Ureter (tissue), 1 donor: Measurements from ENCODE around the gene FYCO1. TPM values are rescaled to one million over a fixed set of nuclear protein-coding genes. Genes with fewer than 3 reads are reported as not detected.
A peak's percentile ranks its signal among the peaks of the same experiment; 100 is the strongest.

Experiments
- DNase-seq: peaks from one replicate; pipeline ENCODE4 v3.0.0-alpha.2; 2020; ENCODE audit warnings: low spot score
- total RNA-seq: library from RNA; stranded (reverse); gene quantifications from one replicate; pipeline ENCODE4 v1.2.4, GENCODE V29; 2023
- donor health status: DM: yes; HTN: yes; CAD: no.

The FYCO1 gene
- total RNA-seq, 1 donor from 2014 or later, result 62.0 TPM

DNA sequence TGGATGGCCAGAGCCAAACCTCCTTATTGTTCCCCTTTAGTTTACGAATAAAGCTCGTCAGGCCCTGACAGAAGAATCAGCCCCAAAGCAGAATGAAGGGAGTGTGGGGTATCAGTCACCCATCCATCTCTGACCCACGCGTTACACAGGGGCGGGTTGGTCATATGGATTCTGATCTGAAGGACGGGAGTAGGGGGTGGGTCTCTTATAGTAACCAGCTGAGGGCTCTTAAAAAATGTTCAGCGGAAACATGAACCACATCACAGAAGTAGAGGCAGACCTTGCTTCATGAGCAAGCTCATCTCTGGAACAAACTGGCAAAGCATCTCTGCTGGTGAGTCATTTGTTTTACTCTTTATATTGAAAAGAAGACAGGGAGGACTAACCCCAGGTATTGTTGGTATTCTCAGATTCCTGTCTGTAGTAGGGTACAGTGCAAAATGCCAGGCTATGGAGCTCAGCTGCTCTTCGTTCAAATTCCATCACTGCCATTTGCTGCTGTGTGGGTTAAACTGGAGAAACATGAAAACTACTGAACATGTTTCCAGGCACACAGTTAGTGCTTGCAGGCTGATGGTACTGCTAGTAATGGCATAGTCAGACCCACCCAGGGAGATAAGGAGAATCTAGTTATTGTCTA is 52.3 kb downstream of the FYCO1 start, which contains the start of gene CXCR6:
CXCR6 (plus strand) TSS at position 258 of the 640 bp plus-strand sequence. CDS start 3,018 bp downstream, outside the sequence.
- DNase-seq, result no peak

DNA sequence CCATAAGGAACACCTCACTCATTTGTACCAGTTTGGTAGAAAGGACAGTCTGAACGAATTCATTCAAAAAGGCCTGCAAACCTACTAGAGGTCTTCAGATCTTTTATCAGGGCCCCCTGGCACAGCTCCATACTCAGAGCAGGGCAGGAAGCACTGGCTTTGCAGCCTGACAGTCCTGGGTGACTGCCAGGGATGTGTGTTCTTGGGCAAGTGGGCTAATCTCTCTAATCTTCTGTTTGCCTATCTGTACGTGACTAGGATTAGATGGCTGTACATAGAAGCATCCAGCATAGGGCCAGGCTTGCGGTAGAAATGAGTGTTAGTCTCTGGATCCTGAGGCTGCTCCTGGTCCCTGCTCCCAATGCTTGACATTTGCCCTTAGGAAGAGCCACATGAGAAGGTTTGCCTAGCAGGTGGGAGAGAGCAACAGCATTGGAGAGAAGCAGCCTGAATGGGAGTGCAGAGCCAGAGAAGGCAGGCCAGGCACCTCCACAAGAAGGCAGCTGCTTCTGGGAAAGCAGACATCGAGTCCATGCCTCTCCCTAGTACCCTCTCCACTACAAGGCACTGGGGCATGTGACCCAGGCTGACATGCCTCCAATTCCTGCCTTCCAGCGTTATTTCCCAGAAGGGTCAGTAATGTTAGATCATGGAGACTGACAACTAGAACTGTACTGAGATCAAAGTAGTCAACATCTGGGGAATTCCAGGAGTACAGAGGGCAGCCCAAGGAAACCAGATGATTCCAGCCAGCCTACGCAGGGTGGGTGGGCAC is 53.4 kb downstream of the FYCO1 start:
- no peak for DNase-seq

DNA sequence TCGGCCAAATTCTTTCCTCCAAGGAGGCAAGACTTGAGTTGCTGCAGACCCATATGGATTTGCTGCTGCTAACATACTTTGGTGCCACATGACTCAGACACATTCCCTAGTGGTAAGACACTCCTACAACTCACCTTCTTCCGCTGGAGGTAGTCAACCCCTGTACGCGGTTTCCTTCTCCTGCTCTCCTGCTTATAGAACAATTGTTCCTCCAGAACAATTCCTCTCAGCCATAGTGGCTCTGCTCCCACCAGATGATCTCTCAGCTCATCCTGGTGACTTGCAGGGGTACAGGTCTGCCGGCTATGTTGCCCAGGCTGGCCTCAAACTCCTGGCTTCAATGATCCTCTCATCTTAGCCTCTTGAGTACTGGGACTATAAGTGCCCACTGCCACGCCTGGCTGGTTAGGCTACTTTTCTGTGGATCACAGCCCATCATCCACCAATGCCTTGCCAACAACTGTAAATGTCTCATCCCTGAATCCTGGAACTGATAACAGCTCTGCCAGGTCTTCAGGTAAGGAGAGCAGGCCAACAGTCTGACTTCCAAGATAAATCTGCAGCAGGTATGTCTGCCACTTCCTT is 54.8 kb downstream of the FYCO1 start:
- DNase-seq, result no peak

DNA sequence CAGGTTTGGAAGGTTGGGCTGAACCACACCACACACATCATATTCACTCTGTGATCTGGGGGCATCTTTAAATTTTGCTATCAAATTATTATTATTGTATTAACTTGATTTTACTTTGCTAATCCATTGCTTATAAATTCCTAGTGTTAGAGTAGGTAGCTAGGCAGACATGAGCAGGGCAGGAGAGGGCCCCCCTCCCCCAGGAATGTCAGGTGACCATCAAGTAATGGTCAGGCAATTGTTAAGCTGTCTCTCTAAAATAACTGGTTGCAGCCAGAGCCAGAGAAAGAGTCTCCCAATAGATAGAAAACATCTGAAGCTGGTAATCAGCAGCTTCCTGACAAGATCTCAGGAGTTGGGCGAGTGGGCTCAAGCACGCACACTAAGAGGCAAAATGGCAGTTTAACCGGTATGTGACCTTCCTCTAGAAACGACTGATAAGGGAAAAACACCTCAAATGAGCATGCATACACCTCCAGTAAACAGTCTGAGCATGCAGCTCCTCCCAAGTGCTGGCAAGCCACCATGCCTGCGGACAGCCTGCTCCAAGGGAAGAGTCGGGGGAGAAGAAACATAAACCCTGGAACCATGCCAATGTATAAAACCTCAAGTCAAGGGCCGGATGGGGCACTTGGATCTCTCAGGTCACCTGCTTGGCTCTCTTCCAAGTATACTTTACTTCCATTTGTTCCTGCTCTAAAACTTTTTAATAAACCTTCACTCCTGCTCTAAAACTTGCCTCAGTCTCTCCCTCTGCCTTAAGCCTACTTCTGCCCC is 55.4 kb downstream of the FYCO1 start:
- DNase-seq, result no peak

DNA sequence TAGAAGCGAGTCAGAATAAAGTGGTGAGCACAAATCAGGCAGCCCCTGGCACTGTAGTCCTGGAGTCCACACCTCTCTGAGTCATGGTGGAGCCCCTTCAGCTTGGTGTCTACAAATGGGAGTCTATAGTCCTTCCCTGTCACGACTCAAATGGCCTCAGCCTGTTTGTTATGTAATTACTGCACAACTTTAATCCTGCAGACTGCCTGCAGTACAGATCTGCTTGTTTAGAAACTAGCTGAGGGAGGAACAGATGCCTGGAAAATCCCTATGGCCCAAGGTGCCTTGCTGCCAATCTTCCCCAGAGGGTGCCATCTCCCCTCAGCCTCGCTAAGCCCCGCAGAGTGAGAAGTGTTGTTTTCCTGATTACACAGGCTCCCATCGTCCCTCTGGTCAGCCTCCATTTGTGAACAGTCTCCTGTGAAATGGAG is 56.3 kb downstream of the FYCO1 start:
- DNase-seq, result no peak

DNA sequence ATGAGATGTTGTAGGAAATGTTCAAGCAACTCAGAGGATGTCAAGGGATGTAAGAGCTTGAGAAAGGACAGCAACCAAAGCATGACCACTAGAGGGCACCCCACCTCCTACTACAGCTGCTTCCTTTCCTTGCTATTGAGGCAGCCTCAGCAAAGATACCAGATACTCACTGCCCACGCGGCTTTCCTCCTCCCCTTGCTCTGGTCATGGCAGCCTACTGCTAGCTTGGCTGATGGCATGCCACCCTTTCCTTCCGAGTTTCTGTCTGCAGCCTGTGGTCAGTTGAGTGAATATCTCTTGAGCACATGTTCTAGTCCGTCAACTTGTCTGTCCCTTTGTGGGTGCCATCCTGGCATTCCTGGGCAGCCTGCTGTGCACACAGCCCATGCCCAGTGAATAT is 56.8 kb downstream of the FYCO1 start:
- DNase-seq, result peak; percentile 92

DNA sequence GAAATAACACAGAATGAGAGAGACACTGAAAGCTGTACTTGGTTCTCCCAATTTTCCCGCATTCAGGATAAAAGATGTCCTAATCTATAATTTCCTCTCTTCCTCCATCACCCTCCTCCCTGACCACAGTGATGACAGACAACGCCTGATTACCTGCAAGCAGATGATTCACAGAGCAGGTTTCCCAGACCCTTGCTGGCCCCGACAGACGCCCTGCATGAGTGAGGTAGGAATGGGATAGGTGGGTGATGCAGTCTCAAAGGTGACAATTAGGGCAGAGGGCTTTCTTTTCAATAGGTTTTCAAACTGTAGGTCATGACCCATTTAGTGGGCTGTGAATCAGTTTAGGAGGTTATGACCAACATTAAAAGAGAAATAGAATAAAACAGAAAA is 57.6 kb downstream of the FYCO1 start:
- no peak for DNase-seq

DNA sequence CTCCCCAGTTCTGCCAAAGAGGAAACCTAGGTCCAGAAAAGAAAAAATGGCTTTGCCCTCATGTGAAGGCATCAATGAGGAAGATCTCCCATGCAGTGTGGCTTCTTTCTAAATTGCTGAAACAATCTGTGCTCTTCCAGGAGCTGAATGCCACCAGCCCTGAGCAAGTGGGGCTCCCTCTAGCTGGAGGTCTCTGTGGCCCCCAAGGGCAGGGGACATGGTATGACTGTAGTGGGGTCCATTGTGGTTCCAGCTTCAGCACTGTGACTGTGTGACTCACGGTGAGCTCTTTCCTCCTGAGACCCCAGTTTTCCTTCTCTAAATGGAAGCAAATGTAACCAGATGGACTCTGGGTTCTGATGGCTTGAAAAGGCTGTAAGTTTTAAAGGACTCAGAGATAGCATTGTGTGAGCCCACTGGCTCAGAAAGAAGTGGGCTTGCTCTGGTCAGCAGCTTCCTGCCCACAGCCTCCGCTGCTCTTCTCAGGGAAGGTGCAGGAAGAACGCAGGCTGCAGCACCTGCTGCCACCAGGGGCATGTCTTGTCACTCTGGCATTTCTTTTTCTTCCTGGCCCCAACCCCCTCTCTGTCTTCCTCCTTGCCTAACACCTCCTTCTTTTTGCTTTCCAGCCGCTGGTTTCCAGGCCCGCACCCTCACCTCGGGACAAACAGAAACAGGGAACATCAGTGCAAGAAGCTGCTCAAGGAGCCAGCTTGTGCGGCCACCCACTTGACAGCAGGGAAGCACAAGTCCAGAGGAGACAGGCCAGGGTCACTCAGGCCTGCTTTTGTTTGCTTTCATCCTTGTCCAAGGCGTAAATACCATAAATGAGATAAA is 58.2 kb downstream of the FYCO1 start:
- no peak for DNase-seq

DNA sequence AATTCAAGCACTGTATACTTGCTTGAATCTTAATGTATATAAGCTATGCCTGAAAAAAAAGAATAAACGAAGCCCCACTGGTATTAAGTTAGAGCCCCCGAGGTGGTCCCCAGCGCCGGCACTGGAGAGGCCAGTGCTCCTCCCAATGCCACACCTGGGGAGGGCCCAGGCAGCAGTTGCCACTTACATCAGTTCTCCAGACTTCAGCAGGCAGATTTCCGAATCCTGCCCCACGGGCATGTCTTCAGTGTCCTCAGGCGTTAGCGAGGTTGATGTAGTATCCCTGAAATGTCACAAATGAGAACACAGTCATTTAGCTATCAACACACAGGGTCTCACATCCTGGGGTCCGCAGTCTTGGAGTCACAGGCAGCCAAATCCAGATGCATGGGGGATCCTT is 59.4 kb downstream of the FYCO1 start:
- DNase-seq, result no peak

DNA sequence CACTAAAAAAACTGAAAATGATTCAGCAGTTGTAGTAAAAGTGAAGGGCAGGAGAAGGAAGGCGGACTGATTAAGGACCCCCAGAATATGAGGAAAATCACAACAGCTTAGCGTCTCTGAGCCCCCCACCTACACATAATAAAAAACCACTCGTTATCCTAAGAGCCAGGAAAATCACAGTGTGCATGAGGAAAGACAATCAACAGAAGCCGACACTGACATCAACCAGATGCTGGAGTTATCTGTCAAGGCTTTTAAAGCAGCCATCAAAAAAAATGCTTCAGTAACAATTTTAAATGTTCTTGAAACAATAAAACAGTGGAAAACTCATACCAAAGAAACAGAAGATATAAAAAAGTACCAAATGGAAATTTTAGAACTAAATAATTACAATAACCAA is 62.0 kb downstream of the FYCO1 start:
- no peak for DNase-seq

DNA sequence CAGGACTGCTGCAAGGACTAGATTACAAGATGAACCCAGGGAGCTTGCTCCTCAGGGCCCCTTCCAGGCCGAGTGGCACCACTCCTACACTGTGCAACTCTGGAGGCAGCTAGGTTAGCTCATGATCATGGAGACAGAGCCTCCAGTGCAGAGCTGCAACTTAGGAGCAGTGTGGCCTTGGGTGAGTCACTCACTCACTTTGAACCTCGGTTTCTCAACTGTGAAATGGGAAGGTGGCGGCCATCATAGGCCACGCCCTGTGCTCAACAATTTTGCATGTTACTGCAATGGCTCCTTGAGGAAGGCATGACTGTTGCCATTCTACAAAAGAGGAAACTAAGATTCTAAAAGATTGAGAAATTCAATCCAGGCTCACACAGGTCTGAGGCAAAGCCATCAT is 63.5 kb downstream of the FYCO1 start:
- no peak for DNase-seq

DNA sequence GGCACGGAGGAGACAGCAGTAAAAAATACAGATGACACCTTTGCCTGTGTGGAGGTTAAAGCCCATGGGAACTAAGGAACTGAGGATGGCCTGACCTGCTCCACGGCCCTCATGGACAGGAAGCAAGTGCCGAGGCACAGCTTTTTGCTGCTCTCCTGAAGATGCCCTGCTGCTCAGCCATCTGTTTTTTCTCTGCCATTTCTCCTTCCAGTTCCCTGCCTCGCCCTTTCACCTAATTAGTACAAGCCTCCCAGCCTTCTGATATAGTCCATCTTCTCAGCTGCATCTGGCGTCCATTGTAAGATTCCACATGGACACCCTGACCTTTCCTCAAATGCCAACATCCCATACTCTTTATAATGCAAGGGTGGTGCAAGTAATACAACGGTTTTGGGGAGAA is 64.1 kb downstream of the FYCO1 start:
- DNase-seq, result no peak

DNA sequence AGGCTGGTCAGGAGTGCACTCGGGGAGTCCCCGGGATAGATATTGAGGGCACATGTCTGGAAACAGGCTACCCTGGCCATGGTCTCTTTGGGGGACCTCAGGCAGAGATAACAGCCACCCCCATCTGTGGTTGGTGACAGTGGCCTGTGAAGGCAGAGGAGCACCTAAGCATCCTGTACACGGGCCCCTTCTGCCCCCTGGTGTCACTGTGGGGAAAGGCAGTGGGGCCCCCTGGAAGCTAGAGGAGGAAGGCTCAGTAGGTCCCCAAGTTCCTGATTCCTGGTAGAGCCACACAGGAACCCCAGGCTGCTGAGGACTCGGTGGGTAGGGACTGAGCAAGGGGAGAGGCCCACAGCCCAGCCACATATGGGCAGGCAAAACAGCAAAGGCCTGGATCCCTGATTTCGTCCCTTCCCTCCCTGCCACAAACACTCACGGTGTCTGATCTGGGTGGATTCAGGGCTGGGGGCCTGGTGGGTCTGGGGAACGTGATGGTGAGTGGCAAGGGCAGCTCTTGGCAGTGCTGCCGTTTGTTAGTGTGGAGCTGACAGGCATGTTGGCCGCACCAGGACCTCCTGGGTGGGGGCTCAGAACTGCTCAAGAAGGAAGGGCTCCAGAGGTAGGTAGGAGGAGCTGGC is 66.5 kb downstream of the FYCO1 start:
- DNase-seq, result no peak

DNA sequence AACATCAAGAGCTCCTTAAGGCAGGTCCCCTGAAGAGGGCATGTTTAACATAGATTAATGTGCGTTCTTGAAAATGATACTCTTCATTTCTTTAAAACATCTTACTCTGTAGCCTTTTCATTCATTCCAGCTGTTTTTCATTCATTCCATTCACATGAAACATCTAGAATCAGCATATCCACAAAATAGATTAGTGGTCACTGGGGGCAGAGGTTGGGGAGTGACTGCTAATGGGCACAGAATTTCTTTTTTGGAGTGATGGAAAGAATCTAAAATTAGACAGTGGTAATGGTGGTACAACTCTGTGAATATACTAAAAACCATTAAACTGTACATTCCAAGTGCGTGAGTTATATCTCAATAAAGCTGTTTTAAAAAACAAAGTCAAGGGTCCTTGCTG is 67.7 kb downstream of the FYCO1 start:
- no peak for DNase-seq

DNA sequence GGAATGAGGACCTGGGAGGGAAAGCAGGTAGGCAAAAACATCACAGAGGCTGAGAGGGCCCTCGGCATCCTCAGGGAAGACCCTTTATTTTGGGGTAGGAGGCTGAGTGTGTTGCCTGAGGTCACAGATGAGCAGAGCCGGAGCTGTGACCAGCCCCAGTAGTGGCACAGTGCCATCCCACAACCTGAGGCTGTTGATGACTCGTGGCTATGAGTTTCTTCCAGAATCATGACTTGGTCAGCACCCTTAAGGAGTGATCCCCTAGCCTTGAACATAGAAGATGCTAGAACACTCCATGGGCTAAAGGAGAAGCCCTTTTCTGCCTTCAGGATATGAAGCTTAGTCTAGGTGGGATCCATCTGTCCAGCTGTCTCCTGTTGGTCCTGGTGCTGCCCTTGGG is 71.9 kb downstream of the FYCO1 start:
- DNase-seq, result no peak

DNA sequence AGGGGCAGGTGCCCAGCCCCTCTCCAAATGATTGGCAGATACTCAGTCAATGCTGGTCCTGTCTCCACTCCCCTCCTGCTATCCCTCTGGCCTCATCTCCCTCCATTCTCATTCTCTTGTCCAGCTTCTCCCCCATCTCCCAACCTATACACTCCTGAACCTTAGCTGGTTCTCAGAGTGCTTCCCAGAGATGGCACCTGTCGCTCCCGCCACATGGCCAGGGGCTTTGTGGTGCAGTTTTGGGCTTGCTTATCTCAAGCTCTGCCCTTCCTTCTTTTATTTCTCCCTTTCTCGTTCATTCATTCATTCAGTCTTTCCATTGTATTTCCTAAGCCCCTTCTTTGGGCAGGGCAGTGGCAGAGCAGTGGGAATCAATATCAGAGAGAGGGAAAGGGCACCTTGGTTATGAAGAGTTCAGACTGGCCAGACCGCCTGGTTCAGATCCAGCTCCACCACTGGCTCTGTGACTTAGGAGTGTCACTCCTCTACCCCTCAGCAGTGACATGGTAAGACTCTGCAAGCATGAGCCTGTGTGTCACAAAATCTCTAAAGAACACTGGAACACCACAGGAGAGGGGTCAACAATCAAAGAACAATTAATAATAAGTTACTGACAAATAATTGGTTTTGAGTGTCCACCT is 72.6 kb downstream of the FYCO1 start:
- DNase-seq, result no peak

DNA sequence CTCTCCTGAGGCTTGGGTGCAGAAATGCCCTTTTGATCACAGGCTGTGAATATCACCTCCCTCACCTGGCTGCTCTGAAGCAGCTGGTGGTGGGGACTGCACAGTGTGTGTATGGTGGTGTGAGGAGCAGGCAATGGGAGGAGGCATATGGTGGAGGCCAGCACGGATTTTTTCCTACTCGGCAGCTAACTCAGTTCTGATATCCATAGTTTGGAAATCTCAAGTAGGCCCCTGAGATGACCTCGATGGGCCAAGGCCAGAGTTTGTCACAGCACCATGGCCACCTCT is 73.6 kb downstream of the FYCO1 start:
- no peak for DNase-seq

DNA sequence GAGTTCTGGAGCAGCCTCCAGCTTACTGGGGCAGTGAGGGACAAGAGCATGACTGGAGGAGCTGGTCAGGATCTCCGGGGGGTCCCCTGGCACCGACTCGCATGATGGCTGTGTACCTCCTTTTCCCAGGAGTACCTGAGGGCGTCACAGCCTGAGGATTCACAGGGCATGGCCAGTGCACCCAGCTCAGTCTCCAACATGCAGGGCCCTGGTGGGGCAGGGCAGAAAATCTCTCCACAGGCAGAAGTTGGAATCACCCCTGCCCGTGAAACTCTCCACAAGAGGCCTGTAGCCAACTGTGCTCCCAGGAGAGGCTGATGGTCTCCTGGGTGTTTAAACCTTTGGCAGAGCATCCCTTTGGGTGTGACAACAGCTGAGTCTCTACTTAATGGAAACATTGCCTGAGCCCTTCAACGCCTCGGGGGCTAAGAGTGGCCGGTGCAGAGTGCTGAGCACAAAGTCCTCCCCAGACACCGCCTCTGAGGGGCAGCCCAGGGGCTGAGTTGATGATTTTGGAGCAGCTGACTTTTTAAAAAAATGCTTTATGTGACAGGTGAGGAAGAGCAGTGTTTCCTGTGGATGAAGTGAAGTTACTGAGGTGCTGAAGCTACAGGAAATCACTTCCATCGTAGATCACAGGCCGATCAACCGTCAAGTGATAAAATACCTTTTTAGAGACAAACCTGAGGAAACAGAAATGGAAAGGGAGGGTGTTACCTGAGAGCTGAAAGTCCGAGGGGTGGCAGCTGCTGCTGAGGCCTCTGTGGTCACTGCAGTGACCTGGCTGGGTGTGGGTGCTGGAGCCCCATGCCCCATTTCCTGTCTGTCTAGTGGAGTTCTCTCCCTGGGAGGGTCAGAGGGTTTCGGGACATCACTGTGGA is 74.2 kb downstream of the FYCO1 start:
- DNase-seq, result no peak

DNA sequence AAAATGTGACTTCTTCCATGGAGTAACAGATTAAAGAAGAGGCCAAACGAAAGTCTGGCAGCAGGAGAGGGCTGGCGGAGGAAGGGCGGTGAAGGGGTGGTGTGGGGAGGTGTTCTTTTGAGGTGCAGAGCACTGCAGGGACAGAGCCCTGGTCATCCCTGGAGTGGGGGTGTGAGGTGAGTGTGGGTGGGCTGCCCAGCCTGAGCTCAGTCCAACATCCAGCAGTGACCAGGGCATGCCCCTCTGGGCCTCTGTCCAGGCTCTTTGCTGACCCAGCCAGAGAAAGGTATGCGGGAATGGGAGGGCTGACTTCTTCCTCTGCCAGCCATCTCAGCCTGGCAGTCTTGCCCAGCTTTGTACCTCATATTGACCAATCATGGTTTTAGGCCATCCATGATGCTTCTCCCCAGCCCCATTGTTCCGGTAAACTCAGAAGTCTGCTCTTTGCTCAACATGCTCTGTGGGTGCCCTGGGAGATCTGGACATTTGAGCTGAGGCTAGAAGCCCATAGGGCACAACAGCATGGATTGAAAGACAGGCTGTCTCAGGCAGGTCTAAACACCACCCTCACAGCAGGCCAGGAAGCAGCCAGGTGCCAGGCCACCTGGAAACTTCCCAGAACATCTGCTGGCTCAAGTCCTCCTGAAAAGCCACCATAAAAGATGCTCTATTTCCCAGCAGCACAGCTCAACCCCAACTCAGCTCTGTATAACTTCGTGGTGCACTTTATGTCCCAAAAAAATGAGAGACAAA is 78.3 kb downstream of the FYCO1 start:
- DNase-seq, result no peak
